AG09309 (cell line): Measurements from ENCODE around the gene PSTPIP1.

ENCODE experiments used
- DNase-seq: peaks from one replicate; pipeline ENCODE4 v3.0.0-alpha.2; 2010; ENCODE audit warnings: low read depth
- H3K4me3 ChIP-seq: 2 replicates; pipeline ENCODE4 v1.5.1; 2011; ENCODE audit warnings: mild to moderate bottlenecking, low read depth, low read length, moderate library complexity; ENCODE audit not compliant: control insufficient read depth
- TF ChIP-seq, protein P1 (sequence below): IDR thresholded peaks from 2 replicates; pipeline ENCODE4 v1.5.1; 2011; ENCODE audit warnings: mild to moderate bottlenecking, low read depth, low read length, inconsistent platforms; ENCODE audit not compliant: insufficient read depth, control insufficient read depth; ENCODE audit errors: missing control alignments

Gene PSTPIP1

DNA sequence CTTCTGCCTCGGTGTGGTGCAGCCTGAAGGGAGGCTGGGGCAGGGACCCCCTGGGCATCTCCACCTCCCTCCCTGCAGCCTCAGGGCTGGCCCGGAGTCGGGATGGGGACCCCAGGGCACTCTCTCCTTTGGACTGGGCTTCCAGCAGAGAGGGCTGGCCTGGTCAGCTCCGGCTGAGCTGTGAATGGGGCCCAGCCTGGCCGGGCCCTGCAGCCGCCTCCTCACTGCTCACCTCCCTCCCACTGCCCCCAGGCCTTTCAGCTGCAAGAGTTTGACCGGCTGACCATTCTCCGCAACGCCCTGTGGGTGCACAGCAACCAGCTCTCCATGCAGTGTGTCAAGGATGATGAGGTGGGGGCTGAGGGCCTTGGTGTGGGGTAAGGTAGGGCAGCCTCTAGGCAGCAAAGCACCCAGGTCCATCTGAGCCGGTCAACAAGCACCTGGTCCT is 36.0 kb downstream of the PSTPIP1 start:
- DNase-seq = no peak
- no peak overlapping the region for H3K4me3 ChIP-seq
- TF ChIP-seq, protein P1, sequence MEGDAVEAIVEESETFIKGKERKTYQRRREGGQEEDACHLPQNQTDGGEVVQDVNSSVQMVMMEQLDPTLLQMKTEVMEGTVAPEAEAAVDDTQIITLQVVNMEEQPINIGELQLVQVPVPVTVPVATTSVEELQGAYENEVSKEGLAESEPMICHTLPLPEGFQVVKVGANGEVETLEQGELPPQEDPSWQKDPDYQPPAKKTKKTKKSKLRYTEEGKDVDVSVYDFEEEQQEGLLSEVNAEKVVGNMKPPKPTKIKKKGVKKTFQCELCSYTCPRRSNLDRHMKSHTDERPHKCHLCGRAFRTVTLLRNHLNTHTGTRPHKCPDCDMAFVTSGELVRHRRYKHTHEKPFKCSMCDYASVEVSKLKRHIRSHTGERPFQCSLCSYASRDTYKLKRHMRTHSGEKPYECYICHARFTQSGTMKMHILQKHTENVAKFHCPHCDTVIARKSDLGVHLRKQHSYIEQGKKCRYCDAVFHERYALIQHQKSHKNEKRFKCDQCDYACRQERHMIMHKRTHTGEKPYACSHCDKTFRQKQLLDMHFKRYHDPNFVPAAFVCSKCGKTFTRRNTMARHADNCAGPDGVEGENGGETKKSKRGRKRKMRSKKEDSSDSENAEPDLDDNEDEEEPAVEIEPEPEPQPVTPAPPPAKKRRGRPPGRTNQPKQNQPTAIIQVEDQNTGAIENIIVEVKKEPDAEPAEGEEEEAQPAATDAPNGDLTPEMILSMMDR = no peak

DNA sequence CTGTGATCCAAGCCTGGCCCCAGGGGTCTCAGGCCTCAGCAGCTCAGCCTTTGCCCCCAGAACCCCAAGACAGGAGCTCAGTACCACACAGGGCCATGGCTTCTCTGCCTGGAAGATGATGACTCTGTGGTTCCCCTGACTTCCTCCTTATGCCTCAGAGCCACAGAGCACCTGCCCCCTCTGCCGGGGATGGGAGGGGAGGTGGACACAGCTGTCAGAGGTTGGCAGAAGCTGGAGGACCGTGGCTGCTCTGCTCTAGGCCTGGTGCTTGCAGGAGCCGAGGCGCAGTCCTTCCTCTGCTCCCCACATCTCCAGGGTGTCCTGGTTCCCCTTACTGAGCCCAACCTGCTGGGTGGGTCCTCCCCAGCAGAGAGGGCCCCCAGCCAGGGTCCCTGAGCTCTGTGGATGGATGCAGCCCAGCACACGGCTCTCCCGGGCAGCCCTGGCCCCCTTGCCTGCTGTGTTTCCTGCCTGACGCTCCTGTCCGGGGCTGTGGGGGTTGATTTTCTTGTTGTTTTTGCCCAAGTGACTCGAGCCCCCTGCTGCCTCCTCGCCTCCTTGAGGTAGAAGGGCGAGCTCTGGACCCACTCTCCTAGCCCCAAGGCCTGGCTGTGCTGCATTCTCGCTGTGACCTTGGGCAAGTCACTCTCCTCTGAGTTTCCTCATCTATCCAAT is 36.6 kb downstream of the PSTPIP1 start:
- no peak overlapping the region for H3K4me3 ChIP-seq
- TF ChIP-seq, protein P1 = no peak
- no peak for DNase-seq

DNA sequence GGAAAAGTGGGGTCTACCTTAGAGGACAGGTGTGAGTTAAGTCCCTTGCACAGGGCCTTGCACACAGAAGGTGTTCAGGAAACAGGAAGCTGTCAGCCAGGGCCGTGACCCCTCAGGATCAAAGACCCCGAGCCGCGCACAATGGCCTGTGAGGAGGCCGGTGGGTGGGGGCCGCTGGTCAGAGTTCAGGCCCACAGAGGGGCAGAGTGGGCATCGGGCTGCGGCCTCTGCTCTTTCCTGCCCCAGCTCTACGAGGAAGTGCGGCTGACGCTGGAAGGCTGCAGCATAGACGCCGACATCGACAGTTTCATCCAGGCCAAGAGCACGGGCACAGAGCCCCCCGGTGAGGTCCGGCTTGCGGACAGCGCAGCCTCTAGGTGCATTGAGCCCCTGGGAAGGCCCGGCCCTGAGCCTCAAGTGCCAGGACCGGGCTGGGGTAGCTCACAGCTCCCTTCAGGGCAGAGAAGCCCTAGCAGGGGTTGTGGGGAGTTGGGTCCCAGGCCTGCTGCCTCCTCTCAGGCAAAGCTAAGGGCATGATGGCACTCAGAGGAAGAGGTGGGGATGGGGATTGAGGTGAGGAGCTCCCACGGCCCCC is 37.2 kb downstream of the PSTPIP1 start:
- no peak for DNase-seq
- TF ChIP-seq, protein P1 = no peak
- H3K4me3 ChIP-seq = no peak overlapping the region

DNA sequence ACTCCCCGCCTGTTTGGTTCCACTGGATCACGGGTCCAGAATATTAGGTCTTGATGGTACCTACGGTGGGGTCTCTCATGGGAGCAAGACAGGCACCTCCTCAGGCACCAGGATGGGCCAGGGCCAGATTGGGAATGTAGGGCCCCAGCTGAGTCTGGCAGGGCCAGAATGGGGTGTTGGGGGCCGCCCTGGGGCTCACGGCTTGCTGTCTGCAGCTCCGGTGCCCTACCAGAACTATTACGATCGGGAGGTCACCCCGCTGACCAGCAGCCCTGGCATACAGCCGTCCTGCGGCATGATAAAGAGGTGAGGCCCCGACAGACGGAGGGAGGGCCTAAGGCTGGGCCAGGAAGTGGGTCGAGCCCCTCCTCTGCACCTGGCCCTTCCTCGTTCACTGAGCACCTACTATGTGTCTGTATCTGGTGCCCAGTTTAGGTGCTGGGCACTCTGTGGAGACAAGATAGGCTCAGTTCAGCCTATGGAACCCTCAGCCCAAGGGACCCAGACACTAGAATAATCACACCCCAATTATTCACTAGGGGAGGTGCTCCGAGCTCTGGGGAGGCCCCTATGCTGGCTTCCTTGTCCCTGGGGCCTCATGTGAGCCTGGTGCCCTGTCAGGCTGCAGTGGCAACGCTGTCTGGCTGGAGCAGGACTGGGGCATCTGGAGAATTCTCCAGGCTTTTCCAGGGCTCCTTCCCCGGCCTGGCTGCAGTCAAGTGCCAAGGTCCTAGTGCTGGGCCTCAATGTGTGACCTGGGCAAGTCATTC is 37.9 kb downstream of the PSTPIP1 start:
- TF ChIP-seq, protein P1 = no peak
- no peak for DNase-seq
- no peak overlapping the region for H3K4me3 ChIP-seq

DNA sequence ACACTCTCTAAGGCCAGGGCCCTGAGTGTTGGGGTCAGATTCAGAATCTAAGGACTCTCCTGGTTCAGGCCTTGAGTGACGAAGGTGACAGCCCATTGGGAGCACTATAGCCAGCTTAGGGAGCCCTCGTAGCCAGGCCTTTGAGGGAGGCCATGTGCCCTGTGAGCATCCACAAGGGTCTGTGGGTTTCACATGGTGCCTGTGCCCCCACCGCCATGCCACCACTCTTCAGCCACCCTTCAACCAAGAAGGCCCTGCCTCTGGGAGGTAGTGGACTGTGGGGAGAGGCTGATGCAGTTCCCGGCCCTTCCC is 38.4 kb downstream of the PSTPIP1 start:
- TF ChIP-seq, protein P1 = no peak
- no peak overlapping the region for H3K4me3 ChIP-seq
- DNase-seq = no peak

DNA sequence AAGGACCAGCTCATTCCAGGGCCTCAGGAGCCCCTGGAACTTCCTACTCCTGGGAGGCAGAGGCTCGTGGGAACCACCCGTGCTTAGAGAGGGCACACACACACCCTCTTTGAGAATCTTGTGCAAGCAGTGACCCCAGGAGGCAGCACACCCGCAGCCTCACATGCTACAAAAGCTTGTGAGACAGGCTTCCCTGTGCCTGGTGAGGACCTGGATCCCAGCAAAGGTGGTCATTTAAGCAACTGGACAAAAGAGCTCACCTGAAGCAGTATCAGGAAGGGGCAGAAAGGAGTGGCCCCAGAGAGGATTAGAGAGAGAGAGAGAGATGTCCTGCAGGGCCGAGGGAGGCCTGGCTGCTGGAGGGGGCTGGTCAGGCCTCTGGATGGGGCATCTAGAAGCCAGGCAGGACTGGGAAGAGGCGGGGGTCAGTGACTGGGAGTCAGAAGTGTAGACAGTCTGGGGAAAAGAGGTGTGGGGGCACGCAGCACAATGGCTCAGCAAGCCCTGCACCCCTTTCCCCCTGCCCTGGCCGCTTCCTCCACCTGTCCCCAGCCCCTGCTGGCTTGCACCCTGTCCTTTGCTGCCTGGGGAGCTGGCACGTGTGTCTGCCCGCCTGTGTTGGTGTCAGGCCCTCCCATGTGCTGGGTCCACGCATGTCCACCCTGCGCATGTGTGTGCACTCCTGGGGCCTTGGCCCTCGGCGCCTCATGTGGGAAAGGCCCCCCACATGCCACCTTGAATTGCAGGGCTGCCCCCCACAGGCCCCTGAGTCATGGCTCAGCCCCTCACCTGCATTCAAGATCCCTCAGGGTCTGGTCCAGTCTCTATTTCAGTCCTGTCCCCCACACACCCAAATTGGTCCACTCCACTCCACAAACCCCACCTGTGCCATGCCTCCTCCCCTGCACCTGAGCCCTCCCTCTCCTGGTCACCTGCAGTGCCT is 39.1 kb downstream of the PSTPIP1 start:
- H3K4me3 ChIP-seq = no peak overlapping the region
- TF ChIP-seq, protein P1 = no peak
- no peak for DNase-seq
